HL-60 (cell line): ENCODE results near the gene DUSP6.

Experiments
- CTCF ChIP-seq: IDR thresholded peaks from one replicate; pipeline ENCODE4 v1.5.1; 2011; ENCODE audit warnings: low read length, control low read depth, inconsistent platforms; ENCODE audit not compliant: insufficient read depth
- GABPA ChIP-seq: IDR thresholded peaks from 2 replicates; pipeline ENCODE4 v1.6.1; 2012; ENCODE audit warnings: low read depth
- POLR2AphosphoS5 ChIP-seq: IDR thresholded peaks from 2 replicates; pipeline ENCODE4 v1.6.1; 2012; ENCODE audit warnings: low read depth

DNA sequence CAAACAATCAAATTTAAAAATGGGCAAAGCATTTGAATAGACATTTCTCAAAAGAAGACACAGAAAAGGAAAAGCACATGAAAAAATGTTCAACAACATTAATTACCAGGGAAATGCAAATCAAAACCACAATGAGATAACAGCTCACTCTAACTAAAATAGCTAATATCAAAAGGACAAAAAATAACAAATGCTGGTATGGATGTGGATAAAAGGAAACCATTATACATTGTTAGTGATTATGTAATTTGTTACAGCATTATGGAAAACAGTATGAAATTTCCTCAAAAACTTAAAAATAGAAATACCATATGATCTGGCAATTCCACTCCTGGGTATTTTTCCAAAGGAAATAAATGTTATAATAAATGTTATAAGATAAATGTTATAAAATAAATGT lies 52.9 kb downstream of the DUSP6 start:
- no peak for TF ChIP-seq CTCF
- no peak for TF ChIP-seq GABPA
- TF ChIP-seq POLR2AphosphoS5: no peak
